K562 (cell line): Measurements from ENCODE around the gene LGALS3BP. TPM values are rescaled to one million over a fixed set of nuclear protein-coding genes. Genes with fewer than 3 reads are reported as not detected.

ENCODE experiments used
- CBFA2T3 ChIP-seq: fragments of 450-650 bp; IDR thresholded peaks from 2 replicates; pipeline ENCODE4 v1.6.1; 2017
- CEBPB ChIP-seq: fragments of 450-650 bp; IDR thresholded peaks from 2 replicates; pipeline ENCODE4 v1.6.1; 2016; ENCODE audit warnings: missing genetic modification characterization, missing compliant biosample characterization
- CXXC5 ChIP-seq: fragments of 250-450 bp; sonication (Bioruptor Pico); IDR thresholded peaks from 2 replicates; pipeline ENCODE4 v1.8.0; 2022; ENCODE audit warnings: inconsistent platforms, mild to moderate bottlenecking, moderate library complexity
- FOXK2 ChIP-seq, 2 experiments: fragments of 450-650 bp; IDR thresholded peaks in 1 of 2; conservative IDR thresholded peaks in 1 of 2; 2 replicates each; pipeline ENCODE4 v1.6.1; 2016; ENCODE audit warnings: low read depth in 2 of 2, mild to moderate bottlenecking in 1 of 2
- GABPB1 ChIP-seq: sonication (generic); formaldehyde crosslinking; IDR thresholded peaks from 2 replicates; pipeline ENCODE4 v1.8.0; 2022; ENCODE audit warnings: mild to moderate bottlenecking, missing genetic modification reagents
- HDAC6 ChIP-seq: IDR thresholded peaks from 2 replicates; pipeline ENCODE4 v1.6.1; 2012; ENCODE audit warnings: low read depth, mild to moderate bottlenecking, control low read depth, inconsistent platforms, low read length, moderate library complexity
- HNRNPLL ChIP-seq: fragments of 200-400 bp; formaldehyde crosslinking; IDR thresholded peaks from 2 replicates; pipeline ENCODE4 v1.6.1; 2017; ENCODE audit warnings: low read length, low read depth, mild to moderate bottlenecking; ENCODE audit not compliant: poor library complexity, severe bottlenecking
- KDM1A ChIP-seq, 2 experiments: fragments of 450-650 bp; IDR thresholded peaks; 2 replicates each; pipeline ENCODE4 v1.6.1; 2016; ENCODE audit warnings: mild to moderate bottlenecking in 2 of 2
- LCOR ChIP-seq: sonication (generic); formaldehyde crosslinking; IDR thresholded peaks from 2 replicates; pipeline ENCODE4 v1.8.0; 2022; ENCODE audit warnings: mild to moderate bottlenecking, missing genetic modification reagents
- LEF1 ChIP-seq: fragments of 450-650 bp; IDR thresholded peaks from 2 replicates; pipeline ENCODE4 v1.6.1; 2016; ENCODE audit warnings: mild to moderate bottlenecking
- MAFG ChIP-seq: fragments of 450-650 bp; conservative IDR thresholded peaks from 2 replicates; pipeline ENCODE4 v1.6.1; 2016; ENCODE audit warnings: missing genetic modification characterization, missing compliant biosample characterization
- MAFK ChIP-seq: IDR thresholded peaks from 2 replicates; pipeline ENCODE4 v1.6.1; 2011; ENCODE audit warnings: low read length, improper control_type of control experiment
- NR2C1 ChIP-seq, 2 experiments: fragments of 450-650 bp; IDR thresholded peaks; 2 replicates each; pipeline ENCODE4 v1.6.1; 2017; ENCODE audit warnings: mild to moderate bottlenecking in 2 of 2, antibody characterized with exemption in 1 of 2, inconsistent platforms in 1 of 2, missing compliant biosample characterization in 1 of 2, missing genetic modification characterization in 1 of 2
- RFX1 ChIP-seq: fragments of 450-650 bp; IDR thresholded peaks from 2 replicates; pipeline ENCODE4 v1.6.1; 2016; ENCODE audit warnings: mild to moderate bottlenecking, moderate library complexity
- SOX6 ChIP-seq: fragments of 450-650 bp; IDR thresholded peaks from 2 replicates; pipeline ENCODE4 v1.6.1; 2014; ENCODE audit warnings: mild to moderate bottlenecking
- TCFL5 ChIP-seq: fragments of 250-450 bp; sonication (Bioruptor Pico); conservative IDR thresholded peaks from 2 replicates; pipeline ENCODE4 v1.6.1; 2021; ENCODE audit warnings: mild to moderate bottlenecking, moderate library complexity, matching md5 sums
- XRCC5 ChIP-seq: fragments of 200-400 bp; formaldehyde crosslinking; IDR thresholded peaks from 2 replicates; pipeline ENCODE4 v1.6.1; 2017; ENCODE audit warnings: low read depth, mild to moderate bottlenecking, low read length
- YBX1 ChIP-seq: fragments of 450-650 bp; IDR thresholded peaks from 2 replicates; pipeline ENCODE4 v1.7.1; 2016; ENCODE audit warnings: mild to moderate bottlenecking
- ZNF444 ChIP-seq: fragments of 250-450 bp; sonication (Bioruptor Pico); IDR thresholded peaks from 2 replicates; pipeline ENCODE4 v1.4.0; 2020; ENCODE audit warnings: mild to moderate bottlenecking, moderate library complexity
- polyA plus RNA-seq, 8 experiments: library from polyadenylated mRNA; depleted of rRNA in 4 of 8; stranded (reverse) in 5 of 8; unstranded in 3 of 8; fragments of >200 nt; fragmentation: Nextera tagmentation in 2 of 8; fragmentation: Illumina TruSeq in 1 of 8; extraction: Ambion mirVana in 2 of 8; extraction: Trizol in 1 of 8; gene quantifications; 2 replicates each; pipeline versions ENCODE4 v1.2.1 to v1.2.3, GENCODE V29; 2011 to 2014; ENCODE audit warnings: inconsistent platforms in 1 of 8, missing spikeins in 1 of 8
- total RNA-seq, 7 experiments: library from RNA; depleted of rRNA in 6 of 7; stranded (reverse); fragments of >200 nt in 6 of 7; fragmentation: Illumina TruSeq in 2 of 7; extraction: Trizol in 2 of 7; gene quantifications; 2 replicates each; pipeline versions ENCODE4 v1.2.1 to v1.2.3, GENCODE V29; 2011 to 2021; ENCODE audit warnings: low replicate concordance in 1 of 7
- TF ChIP-seq, protein P1 (sequence below): fragments of 450-650 bp; formaldehyde crosslinking; IDR thresholded peaks from 2 replicates; pipeline ENCODE4 v1.4.0; 2020; ENCODE audit warnings: mild to moderate bottlenecking, mixed read lengths
- TF ChIP-seq, protein P2 (sequence below): fragments of 250-450 bp; sonication (Bioruptor Pico); IDR thresholded peaks from 2 replicates; pipeline ENCODE4 v1.4.0; 2020; ENCODE audit warnings: mild to moderate bottlenecking, moderate library complexity
- TF ChIP-seq, protein P3 (sequence below): fragments of 250-450 bp; sonication (Bioruptor Pico); IDR thresholded peaks from 2 replicates; pipeline ENCODE4 v1.8.0; 2022; ENCODE audit warnings: moderate library complexity, mild to moderate bottlenecking, inconsistent platforms
- TF ChIP-seq, protein P4 (sequence below): sonication (generic); formaldehyde crosslinking; IDR thresholded peaks from 2 replicates; pipeline ENCODE4 v1.8.1; 2023; ENCODE audit warnings: mild to moderate bottlenecking, missing genetic modification reagents

The LGALS3BP gene
- total and polyA plus RNA-seq, 9 of the 15 experiments (the other 6 are each of a cell fraction or from before 2014, with no cell fraction given) = 0.39 to 5.3 (median 3.2) TPM

DNA sequence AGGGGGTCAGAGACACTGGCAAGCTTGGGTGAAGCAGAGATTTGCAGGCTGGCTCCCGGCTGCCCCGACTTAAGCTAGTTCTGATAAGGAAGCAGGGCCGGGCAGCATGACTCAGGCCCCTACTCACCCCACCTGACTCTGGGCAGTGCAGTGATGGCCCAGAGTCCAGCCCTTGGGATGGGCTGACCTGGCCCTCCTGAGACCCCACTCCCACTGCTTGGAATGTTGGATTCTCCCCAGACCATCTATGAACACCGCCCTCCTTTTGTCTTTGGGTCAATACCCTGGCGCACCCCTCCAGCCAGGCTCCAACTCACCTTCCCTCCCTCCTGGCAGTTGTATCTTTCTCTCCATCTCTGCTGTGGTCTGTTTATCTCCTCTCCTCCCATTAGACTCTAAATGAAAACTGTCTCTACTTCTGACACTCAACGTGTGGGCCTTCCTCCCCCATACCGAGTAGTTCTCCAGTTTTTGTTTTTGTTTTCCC lies 21.0 kb downstream of the LGALS3BP start (continued):
- TF ChIP-seq, protein P1, sequence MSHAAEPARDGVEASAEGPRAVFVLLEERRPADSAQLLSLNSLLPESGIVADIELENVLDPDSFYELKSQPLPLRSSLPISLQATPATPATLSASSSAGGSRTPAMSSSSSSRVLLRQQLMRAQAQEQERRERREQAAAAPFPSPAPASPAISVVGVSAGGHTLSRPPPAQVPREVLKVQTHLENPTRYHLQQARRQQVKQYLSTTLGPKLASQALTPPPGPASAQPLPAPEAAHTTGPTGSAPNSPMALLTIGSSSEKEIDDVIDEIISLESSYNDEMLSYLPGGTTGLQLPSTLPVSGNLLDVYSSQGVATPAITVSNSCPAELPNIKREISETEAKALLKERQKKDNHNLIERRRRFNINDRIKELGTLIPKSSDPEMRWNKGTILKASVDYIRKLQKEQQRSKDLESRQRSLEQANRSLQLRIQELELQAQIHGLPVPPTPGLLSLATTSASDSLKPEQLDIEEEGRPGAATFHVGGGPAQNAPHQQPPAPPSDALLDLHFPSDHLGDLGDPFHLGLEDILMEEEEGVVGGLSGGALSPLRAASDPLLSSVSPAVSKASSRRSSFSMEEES (CRISPR knock-in tag) = no peak
- TF ChIP-seq, protein P2, sequence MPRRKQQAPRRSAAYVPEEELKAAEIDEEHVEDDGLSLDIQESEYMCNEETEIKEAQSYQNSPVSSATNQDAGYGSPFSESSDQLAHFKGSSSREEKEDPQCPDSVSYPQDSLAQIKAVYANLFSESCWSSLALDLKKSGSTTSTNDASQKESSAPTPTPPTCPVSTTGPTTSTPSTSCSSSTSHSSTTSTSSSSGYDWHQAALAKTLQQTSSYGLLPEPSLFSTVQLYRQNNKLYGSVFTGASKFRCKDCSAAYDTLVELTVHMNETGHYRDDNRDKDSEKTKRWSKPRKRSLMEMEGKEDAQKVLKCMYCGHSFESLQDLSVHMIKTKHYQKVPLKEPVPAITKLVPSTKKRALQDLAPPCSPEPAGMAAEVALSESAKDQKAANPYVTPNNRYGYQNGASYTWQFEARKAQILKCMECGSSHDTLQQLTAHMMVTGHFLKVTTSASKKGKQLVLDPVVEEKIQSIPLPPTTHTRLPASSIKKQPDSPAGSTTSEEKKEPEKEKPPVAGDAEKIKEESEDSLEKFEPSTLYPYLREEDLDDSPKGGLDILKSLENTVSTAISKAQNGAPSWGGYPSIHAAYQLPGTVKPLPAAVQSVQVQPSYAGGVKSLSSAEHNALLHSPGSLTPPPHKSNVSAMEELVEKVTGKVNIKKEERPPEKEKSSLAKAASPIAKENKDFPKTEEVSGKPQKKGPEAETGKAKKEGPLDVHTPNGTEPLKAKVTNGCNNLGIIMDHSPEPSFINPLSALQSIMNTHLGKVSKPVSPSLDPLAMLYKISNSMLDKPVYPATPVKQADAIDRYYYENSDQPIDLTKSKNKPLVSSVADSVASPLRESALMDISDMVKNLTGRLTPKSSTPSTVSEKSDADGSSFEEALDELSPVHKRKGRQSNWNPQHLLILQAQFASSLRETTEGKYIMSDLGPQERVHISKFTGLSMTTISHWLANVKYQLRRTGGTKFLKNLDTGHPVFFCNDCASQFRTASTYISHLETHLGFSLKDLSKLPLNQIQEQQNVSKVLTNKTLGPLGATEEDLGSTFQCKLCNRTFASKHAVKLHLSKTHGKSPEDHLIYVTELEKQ = no peak
- no peak for TF ChIP-seq CEBPB (tag)
- no peak for TF ChIP-seq CXXC5 (CRISPR knock-in tag)
- no peak for TF ChIP-seq RFX1
- no peak for TF ChIP-seq LEF1
- TF ChIP-seq SOX6 = 0 out of 2 replicates have a peak, but pooled peaks have one; percentile 13
- TF ChIP-seq YBX1 = no peak
- TF ChIP-seq XRCC5 = no peak
- peak; percentile 54 for TF ChIP-seq MAFG (tag)
- TF ChIP-seq NR2C1 (IDR thresholded peaks at IDR 0.05) = no peak
- TF ChIP-seq NR2C1 (tag; IDR thresholded peaks at IDR 0.05) = no peak
- no peak for TF ChIP-seq HNRNPLL
- TF ChIP-seq LCOR = no peak
- TF ChIP-seq FOXK2 (conservative IDR thresholded peaks at IDR 0.05 in 1 of 2, IDR thresholded peaks at IDR 0.05 in 1 of 2; ENCODE audit: low read depth in 2 of 2) = no peak
- TF ChIP-seq, protein P3, sequence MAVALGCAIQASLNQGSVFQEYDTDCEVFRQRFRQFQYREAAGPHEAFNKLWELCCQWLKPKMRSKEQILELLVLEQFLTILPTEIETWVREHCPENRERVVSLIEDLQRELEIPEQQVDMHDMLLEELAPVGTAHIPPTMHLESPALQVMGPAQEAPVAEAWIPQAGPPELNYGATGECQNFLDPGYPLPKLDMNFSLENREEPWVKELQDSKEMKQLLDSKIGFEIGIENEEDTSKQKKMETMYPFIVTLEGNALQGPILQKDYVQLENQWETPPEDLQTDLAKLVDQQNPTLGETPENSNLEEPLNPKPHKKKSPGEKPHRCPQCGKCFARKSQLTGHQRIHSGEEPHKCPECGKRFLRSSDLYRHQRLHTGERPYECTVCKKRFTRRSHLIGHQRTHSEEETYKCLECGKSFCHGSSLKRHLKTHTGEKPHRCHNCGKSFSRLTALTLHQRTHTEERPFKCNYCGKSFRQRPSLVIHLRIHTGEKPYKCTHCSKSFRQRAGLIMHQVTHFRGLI (CRISPR knock-in tag) = no peak
- TF ChIP-seq ZNF444 (CRISPR knock-in tag) = no peak
- 0 out of 2 replicates have a peak, but pooled peaks have one; percentile 8 for TF ChIP-seq CBFA2T3
- TF ChIP-seq TCFL5 (CRISPR knock-in tag) = no peak
- TF ChIP-seq GABPB1 (CRISPR knock-in tag) = no peak
- no peak for TF ChIP-seq HDAC6
- TF ChIP-seq KDM1A (IDR thresholded peaks at IDR 0.05) = 0 out of 4 replicates have a peak, but pooled peaks of 1 of the 2 experiments have one; percentile 8
- no peak for TF ChIP-seq MAFK
- TF ChIP-seq, protein P4, sequence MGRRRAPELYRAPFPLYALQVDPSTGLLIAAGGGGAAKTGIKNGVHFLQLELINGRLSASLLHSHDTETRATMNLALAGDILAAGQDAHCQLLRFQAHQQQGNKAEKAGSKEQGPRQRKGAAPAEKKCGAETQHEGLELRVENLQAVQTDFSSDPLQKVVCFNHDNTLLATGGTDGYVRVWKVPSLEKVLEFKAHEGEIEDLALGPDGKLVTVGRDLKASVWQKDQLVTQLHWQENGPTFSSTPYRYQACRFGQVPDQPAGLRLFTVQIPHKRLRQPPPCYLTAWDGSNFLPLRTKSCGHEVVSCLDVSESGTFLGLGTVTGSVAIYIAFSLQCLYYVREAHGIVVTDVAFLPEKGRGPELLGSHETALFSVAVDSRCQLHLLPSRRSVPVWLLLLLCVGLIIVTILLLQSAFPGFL (CRISPR knock-in tag) = no peak
